Mammary epithelial cell (primary cell): ENCODE data around the gene ATP1B1.

Experiments
- CTCF ChIP-seq, 2 donors: IDR thresholded peaks in 1 of 2; conservative IDR thresholded peaks in 1 of 2; 2 replicates each; pipeline ENCODE4 v1.5.1; 2011 to 2012; ENCODE audit warnings: inconsistent platforms in 2 of 2, low read length in 2 of 2, mild to moderate bottlenecking in 2 of 2, control low read depth in 1 of 2, low read depth in 1 of 2; ENCODE audit not compliant: insufficient read depth in 1 of 2; ENCODE audit errors: extremely low read depth in 1 of 2
- EZH2 ChIP-seq: IDR thresholded peaks from 2 replicates; pipeline ENCODE4 v1.6.1; 2012; ENCODE audit warnings: low read length, inconsistent platforms, borderline replicate concordance

- no peak for TF ChIP-seq CTCF (conservative IDR thresholded peaks at IDR 0.05 in 1 of 2, IDR thresholded peaks at IDR 0.05 in 1 of 2; ENCODE audit: extremely low read depth in 1 of 2, insufficient read depth in 1 of 2, low read depth in 1 of 2, low read length in 2 of 2)
- TF ChIP-seq EZH2, result no peak
These were observed 19.8 kb downstream of the ATP1B1 start for GRCh38 chr1:169126335-169126734.
